ENCODE data around the gene UBE2V1. TPM values are rescaled to one million over a fixed set of nuclear protein-coding genes. Genes with fewer than 3 reads are reported as not detected.

The UBE2V1 gene
- total and polyA plus RNA-seq, 2 of the 13 experiments (the other 11 are each of a cell fraction or from before 2014, with no cell fraction given), result 81.3 to 132 TPM

GRCh38 chr20:50077818-50078601 is 34.9 kb downstream of the UBE2V1 start (continued):
- TF ChIP-seq, protein P1, sequence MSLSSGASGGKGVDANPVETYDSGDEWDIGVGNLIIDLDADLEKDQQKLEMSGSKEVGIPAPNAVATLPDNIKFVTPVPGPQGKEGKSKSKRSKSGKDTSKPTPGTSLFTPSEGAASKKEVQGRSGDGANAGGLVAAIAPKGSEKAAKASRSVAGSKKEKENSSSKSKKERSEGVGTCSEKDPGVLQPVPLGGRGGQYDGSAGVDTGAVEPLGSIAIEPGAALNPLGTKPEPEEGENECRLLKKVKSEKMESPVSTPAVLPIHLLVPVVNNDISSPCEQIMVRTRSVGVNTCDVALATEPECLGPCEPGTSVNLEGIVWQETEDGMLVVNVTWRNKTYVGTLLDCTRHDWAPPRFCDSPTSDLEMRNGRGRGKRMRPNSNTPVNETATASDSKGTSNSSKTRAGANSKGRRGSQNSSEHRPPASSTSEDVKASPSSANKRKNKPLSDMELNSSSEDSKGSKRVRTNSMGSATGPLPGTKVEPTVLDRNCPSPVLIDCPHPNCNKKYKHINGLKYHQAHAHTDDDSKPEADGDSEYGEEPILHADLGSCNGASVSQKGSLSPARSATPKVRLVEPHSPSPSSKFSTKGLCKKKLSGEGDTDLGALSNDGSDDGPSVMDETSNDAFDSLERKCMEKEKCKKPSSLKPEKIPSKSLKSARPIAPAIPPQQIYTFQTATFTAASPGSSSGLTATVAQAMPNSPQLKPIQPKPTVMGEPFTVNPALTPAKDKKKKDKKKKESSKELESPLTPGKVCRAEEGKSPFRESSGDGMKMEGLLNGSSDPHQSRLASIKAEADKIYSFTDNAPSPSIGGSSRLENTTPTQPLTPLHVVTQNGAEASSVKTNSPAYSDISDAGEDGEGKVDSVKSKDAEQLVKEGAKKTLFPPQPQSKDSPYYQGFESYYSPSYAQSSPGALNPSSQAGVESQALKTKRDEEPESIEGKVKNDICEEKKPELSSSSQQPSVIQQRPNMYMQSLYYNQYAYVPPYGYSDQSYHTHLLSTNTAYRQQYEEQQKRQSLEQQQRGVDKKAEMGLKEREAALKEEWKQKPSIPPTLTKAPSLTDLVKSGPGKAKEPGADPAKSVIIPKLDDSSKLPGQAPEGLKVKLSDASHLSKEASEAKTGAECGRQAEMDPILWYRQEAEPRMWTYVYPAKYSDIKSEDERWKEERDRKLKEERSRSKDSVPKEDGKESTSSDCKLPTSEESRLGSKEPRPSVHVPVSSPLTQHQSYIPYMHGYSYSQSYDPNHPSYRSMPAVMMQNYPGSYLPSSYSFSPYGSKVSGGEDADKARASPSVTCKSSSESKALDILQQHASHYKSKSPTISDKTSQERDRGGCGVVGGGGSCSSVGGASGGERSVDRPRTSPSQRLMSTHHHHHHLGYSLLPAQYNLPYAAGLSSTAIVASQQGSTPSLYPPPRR (CRISPR knock-in tag; IDR thresholded peaks at IDR 0.05; ENCODE audit: borderline replicate concordance), result no peak
- TF ChIP-seq ZFP41 (CRISPR knock-in tag; IDR thresholded peaks at IDR 0.05; ENCODE audit: borderline replicate concordance) (no peak), ELF1 (CRISPR knock-in tag; IDR thresholded peaks at IDR 0.05) (peak; percentile 18; the same call in 1 of the 2 replicates), NCOA1 (CRISPR knock-in tag; IDR thresholded peaks at IDR 0.05) (no peak), TEAD2 (CRISPR knock-in tag; IDR thresholded peaks at IDR 0.05) (no peak), KLF16 (CRISPR knock-in tag; IDR thresholded peaks at IDR 0.05) (no peak), GABPA (IDR thresholded peaks at IDR 0.05; ENCODE audit: low read depth, low read length) (no peak), GABPA (CRISPR knock-in tag; IDR thresholded peaks at IDR 0.05; ENCODE audit: low read depth) (no peak), ZNF670 (CRISPR knock-in tag; IDR thresholded peaks at IDR 0.05; ENCODE audit: borderline replicate concordance) (no peak), THAP8 (CRISPR knock-in tag; IDR thresholded peaks at IDR 0.05; ENCODE audit: borderline replicate concordance) (no peak), KMT2B (CRISPR knock-in tag; IDR thresholded peaks at IDR 0.05) (no peak), HDAC1 (CRISPR knock-in tag; IDR thresholded peaks at IDR 0.05) (peak; percentile 42; the same call in 1 of the 2 replicates), SYNCRIP (IDR thresholded peaks at IDR 0.05; ENCODE audit: insufficient read depth, low read depth, low read length) (no peak), ZNF598 (CRISPR knock-in tag; IDR thresholded peaks at IDR 0.05; ENCODE audit: borderline replicate concordance) (peak; percentile 87; the same call in 1 of the 2 replicates), ZBTB7B (CRISPR knock-in tag; IDR thresholded peaks at IDR 0.05) (no peak), SAFB2 (CRISPR knock-in tag; IDR thresholded peaks at IDR 0.05; ENCODE audit: borderline replicate concordance, low read depth) (no peak)
- TF ChIP-seq, protein P2, sequence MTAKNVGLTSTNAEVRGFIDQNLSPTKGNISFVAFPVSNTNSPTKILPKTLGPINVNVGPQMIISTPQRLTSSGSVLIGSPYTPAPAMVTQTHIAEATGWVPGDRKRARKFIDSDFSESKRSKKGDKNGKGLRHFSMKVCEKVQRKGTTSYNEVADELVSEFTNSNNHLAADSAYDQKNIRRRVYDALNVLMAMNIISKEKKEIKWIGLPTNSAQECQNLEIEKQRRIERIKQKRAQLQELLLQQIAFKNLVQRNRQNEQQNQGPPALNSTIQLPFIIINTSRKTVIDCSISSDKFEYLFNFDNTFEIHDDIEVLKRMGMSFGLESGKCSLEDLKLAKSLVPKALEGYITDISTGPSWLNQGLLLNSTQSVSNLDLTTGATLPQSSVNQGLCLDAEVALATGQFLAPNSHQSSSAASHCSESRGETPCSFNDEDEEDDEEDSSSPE (CRISPR knock-in tag; IDR thresholded peaks at IDR 0.05), result no peak
- TF ChIP-seq, protein P3, sequence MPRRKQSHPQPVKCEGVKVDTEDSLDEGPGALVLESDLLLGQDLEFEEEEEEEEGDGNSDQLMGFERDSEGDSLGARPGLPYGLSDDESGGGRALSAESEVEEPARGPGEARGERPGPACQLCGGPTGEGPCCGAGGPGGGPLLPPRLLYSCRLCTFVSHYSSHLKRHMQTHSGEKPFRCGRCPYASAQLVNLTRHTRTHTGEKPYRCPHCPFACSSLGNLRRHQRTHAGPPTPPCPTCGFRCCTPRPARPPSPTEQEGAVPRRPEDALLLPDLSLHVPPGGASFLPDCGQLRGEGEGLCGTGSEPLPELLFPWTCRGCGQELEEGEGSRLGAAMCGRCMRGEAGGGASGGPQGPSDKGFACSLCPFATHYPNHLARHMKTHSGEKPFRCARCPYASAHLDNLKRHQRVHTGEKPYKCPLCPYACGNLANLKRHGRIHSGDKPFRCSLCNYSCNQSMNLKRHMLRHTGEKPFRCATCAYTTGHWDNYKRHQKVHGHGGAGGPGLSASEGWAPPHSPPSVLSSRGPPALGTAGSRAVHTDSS (CRISPR knock-in tag; conservative IDR thresholded peaks at IDR 0.05), result no peak
- TF ChIP-seq, protein P4, sequence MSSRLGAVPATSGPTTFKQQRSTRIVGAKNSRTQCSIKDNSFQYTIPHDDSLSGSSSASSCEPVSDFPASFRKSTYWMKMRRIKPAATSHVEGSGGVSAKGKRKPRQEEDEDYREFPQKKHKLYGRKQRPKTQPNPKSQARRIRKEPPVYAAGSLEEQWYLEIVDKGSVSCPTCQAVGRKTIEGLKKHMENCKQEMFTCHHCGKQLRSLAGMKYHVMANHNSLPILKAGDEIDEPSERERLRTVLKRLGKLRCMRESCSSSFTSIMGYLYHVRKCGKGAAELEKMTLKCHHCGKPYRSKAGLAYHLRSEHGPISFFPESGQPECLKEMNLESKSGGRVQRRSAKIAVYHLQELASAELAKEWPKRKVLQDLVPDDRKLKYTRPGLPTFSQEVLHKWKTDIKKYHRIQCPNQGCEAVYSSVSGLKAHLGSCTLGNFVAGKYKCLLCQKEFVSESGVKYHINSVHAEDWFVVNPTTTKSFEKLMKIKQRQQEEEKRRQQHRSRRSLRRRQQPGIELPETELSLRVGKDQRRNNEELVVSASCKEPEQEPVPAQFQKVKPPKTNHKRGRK (CRISPR knock-in tag; IDR thresholded peaks at IDR 0.05), result no peak
